Measurements from ENCODE around the gene DRP2. TPM values are rescaled to one million over a fixed set of nuclear protein-coding genes. Genes with fewer than 3 reads are reported as not detected.

DRP2 gene
- polyA plus RNA-seq, 1 donor from 2014 or later = 10.0 TPM

GRCh38 chrX:101232316-101232715 lies 12.7 kb downstream of the DRP2 start:
- H3K9me2 ChIP-seq (ENCODE audit: insufficient read depth, low read length) = no peaks in the 10 kb centered on the region
- TF ChIP-seq TAF1 (IDR thresholded peaks at IDR 0.05; ENCODE audit: low read depth) = no peak
- no peak for TF ChIP-seq RAD21 (conservative IDR thresholded peaks at IDR 0.05)
- no peak for TF ChIP-seq CTCF (IDR thresholded peaks at IDR 0.05; ENCODE audit: poor library complexity, severe bottlenecking)
- TF ChIP-seq MXI1 (conservative IDR thresholded peaks at IDR 0.05; ENCODE audit: poor library complexity, severe bottlenecking) = no peak
- no peak for TF ChIP-seq POLR2AphosphoS5 (IDR thresholded peaks at IDR 0.05)
- no peak for TF ChIP-seq EP300 (conservative IDR thresholded peaks at IDR 0.05; ENCODE audit: poor library complexity, severe bottlenecking)
- TF ChIP-seq REST (IDR thresholded peaks at IDR 0.05; ENCODE audit: borderline replicate concordance) = no peak
- TF ChIP-seq SMC3 (conservative IDR thresholded peaks at IDR 0.05; ENCODE audit: poor library complexity) = no peak
- TF ChIP-seq EZH2 (IDR thresholded peaks at IDR 0.05; ENCODE audit: borderline replicate concordance, insufficient read depth, low read length, poor library complexity, severe bottlenecking) = no peak
- no peaks in the 10 kb centered on the region for H3K36me3 ChIP-seq (ENCODE audit: insufficient read depth, low read length)
- no peak overlapping the region for H2AFZ ChIP-seq (ENCODE audit: low read depth, low read length)
- no peak overlapping the region for H3K4me3 ChIP-seq (ENCODE audit: low read length)
- H3K9ac ChIP-seq (ENCODE audit: low read length) = no peak overlapping the region
- H3K4me2 ChIP-seq (ENCODE audit: low read length) = no peak overlapping the region
- H3K27ac ChIP-seq (ENCODE audit: low read length) = no peak overlapping the region
- no peaks in the 10 kb centered on the region for H3K27me3 ChIP-seq (ENCODE audit: insufficient read depth, low read depth, low read length)
- H4K20me1 ChIP-seq (ENCODE audit: insufficient read depth) = no peaks in the 10 kb centered on the region
- H3K79me2 ChIP-seq (replicated peaks; ENCODE audit: insufficient read depth, low read length) = no peaks in the 10 kb centered on the region
- no peaks in the 10 kb centered on the region for H3F3A ChIP-seq (ENCODE audit: insufficient read depth, low read length, poor library complexity, severe bottlenecking)
- H3K9me3 ChIP-seq (ENCODE audit: low read length) = no peaks in the 10 kb centered on the region

- no peak overlapping the region for H3K4me3 ChIP-seq (ENCODE audit: low read length)
- no peaks in the 10 kb centered on the region for H3K27me3 ChIP-seq (ENCODE audit: insufficient read depth, low read depth, low read length)
- TF ChIP-seq SMC3 (conservative IDR thresholded peaks at IDR 0.05; ENCODE audit: poor library complexity) = no peak
- no peak for TF ChIP-seq EZH2 (IDR thresholded peaks at IDR 0.05; ENCODE audit: borderline replicate concordance, insufficient read depth, low read length, poor library complexity, severe bottlenecking)
- TF ChIP-seq POLR2AphosphoS5 (IDR thresholded peaks at IDR 0.05) = no peak
- H3F3A ChIP-seq (ENCODE audit: insufficient read depth, low read length, poor library complexity, severe bottlenecking) = no peaks in the 10 kb centered on the region
- H3K9me2 ChIP-seq (ENCODE audit: insufficient read depth, low read length) = no peaks in the 10 kb centered on the region
- no peaks in the 10 kb centered on the region for H3K79me2 ChIP-seq (replicated peaks; ENCODE audit: insufficient read depth, low read length)
- H3K36me3 ChIP-seq (ENCODE audit: insufficient read depth, low read length) = no peaks in the 10 kb centered on the region
- H4K20me1 ChIP-seq (ENCODE audit: insufficient read depth) = no peaks in the 10 kb centered on the region
- H3K9me3 ChIP-seq (ENCODE audit: low read length) = no peaks in the 10 kb centered on the region
- no peak overlapping the region for H2AFZ ChIP-seq (ENCODE audit: low read depth, low read length)
- no peak overlapping the region for H3K9ac ChIP-seq (ENCODE audit: low read length)
- no peak overlapping the region for H3K27ac ChIP-seq (ENCODE audit: low read length)
- no peak overlapping the region for H3K4me2 ChIP-seq (ENCODE audit: low read length)
Observed at GRCh38 chrX:101237041-101237440, 17.5 kb downstream of the DRP2 start.

GRCh38 chrX:101241531-101241930 lies 21.9 kb downstream of the DRP2 start:
- Histone ChIP-seq H3K4me3 (ENCODE audit: low read length) (no peak overlapping the region), H3K79me2 (replicated peaks; ENCODE audit: insufficient read depth, low read length) (no peaks in the 10 kb centered on the region), H3F3A (ENCODE audit: insufficient read depth, low read length, poor library complexity, severe bottlenecking) (no peaks in the 10 kb centered on the region), H3K27ac (ENCODE audit: low read length) (no peak overlapping the region), H3K9me2 (ENCODE audit: insufficient read depth, low read length) (no peaks in the 10 kb centered on the region), H2AFZ (ENCODE audit: low read depth, low read length) (no peak overlapping the region), H3K4me2 (ENCODE audit: low read length) (no peak overlapping the region), H3K36me3 (ENCODE audit: insufficient read depth, low read length) (no peaks in the 10 kb centered on the region), H3K9me3 (ENCODE audit: low read length) (no peaks in the 10 kb centered on the region), H4K20me1 (ENCODE audit: insufficient read depth) (no peaks in the 10 kb centered on the region), H3K27me3 (ENCODE audit: insufficient read depth, low read depth, low read length) (no peaks in the 10 kb centered on the region), H3K9ac (ENCODE audit: low read length) (no peak overlapping the region)
- TF ChIP-seq POLR2AphosphoS5 (IDR thresholded peaks at IDR 0.05) = no peak
- TF ChIP-seq EZH2 (IDR thresholded peaks at IDR 0.05; ENCODE audit: borderline replicate concordance, insufficient read depth, low read length, poor library complexity, severe bottlenecking) = no peak
- TF ChIP-seq EP300 (conservative IDR thresholded peaks at IDR 0.05; ENCODE audit: poor library complexity, severe bottlenecking) = no peak
- no peak for TF ChIP-seq REST (IDR thresholded peaks at IDR 0.05; ENCODE audit: borderline replicate concordance)
- TF ChIP-seq RAD21 (conservative IDR thresholded peaks at IDR 0.05) = no peak
- no peak for TF ChIP-seq MXI1 (conservative IDR thresholded peaks at IDR 0.05; ENCODE audit: poor library complexity, severe bottlenecking)
- TF ChIP-seq TAF1 (IDR thresholded peaks at IDR 0.05; ENCODE audit: low read depth) = no peak
- no peak for TF ChIP-seq CTCF (IDR thresholded peaks at IDR 0.05; ENCODE audit: poor library complexity, severe bottlenecking)
- no peak for TF ChIP-seq SMC3 (conservative IDR thresholded peaks at IDR 0.05; ENCODE audit: poor library complexity)
